Neuronal stem cell (in vitro differentiated cells): Measurements from ENCODE around the gene H2AZ2.
"Not testable (repeated sequence)": the region's sequence is repeated elsewhere in the genome, so short reads cannot be mapped to it uniquely, and the experiment has no call there.

Experiments
- DNase-seq: peaks from one replicate; pipeline ENCODE4 v3.0.0-alpha.2; 2013; ENCODE audit warnings: low spot score
- H2AFZ ChIP-seq: one replicate; pipeline ENCODE4 v1.6.1; 2013; ENCODE audit warnings: mild to moderate bottlenecking, low read length, inconsistent platforms
- H2AK5ac ChIP-seq: 2 replicates; pipeline ENCODE4 v1.6.1; 2013; ENCODE audit warnings: low read depth, mild to moderate bottlenecking, inconsistent platforms, low read length, moderate library complexity, mixed read lengths
- H2BK120ac ChIP-seq: 2 replicates; pipeline ENCODE4 v1.6.1; 2013; ENCODE audit warnings: low read depth, mild to moderate bottlenecking, inconsistent platforms, low read length, moderate library complexity, mixed read lengths
- H2BK12ac ChIP-seq: one replicate; pipeline ENCODE4 v1.6.1; 2013; ENCODE audit warnings: low read length, inconsistent platforms
- H2BK15ac ChIP-seq: 2 replicates; pipeline ENCODE4 v1.6.1; 2013; ENCODE audit warnings: mild to moderate bottlenecking, low read length, inconsistent platforms, mixed read lengths
- H2BK5ac ChIP-seq: one replicate; pipeline ENCODE4 v1.6.1; 2013; ENCODE audit warnings: inconsistent platforms, mild to moderate bottlenecking, low read length, moderate library complexity
- H3K14ac ChIP-seq: one replicate; pipeline ENCODE4 v1.6.1; 2013; ENCODE audit warnings: low read length, inconsistent platforms
- H3K18ac ChIP-seq: 2 replicates; pipeline ENCODE4 v1.6.1; 2013; ENCODE audit warnings: low read length, inconsistent platforms
- H3K23ac ChIP-seq: 2 replicates; pipeline ENCODE4 v1.6.1; 2013; ENCODE audit warnings: low read depth, mild to moderate bottlenecking, mixed read lengths, low read length, inconsistent platforms; ENCODE audit not compliant: poor library complexity
- H3K27ac ChIP-seq: replicated peaks from 3 replicates; pipeline ENCODE4 v1.5.1; 2013; ENCODE audit warnings: low read length, inconsistent platforms
- H3K27me3 ChIP-seq, 3 experiments: 2 replicates each; pipeline ENCODE4 v1.6.1; 2013; ENCODE audit warnings: low read length in 3 of 3, mild to moderate bottlenecking in 2 of 3, inconsistent platforms in 1 of 3, low read depth in 1 of 3, mixed read lengths in 1 of 3, moderate library complexity in 1 of 3; ENCODE audit not compliant: control insufficient read depth in 3 of 3, insufficient read depth in 3 of 3
- H3K36me3 ChIP-seq, 2 donors: replicated peaks in 1 of 2; 2 replicates each; pipeline ENCODE4 v1.6.1; 2013; ENCODE audit warnings: low read length in 2 of 2; ENCODE audit not compliant: control insufficient read depth in 2 of 2, insufficient read depth in 2 of 2
- H3K4ac ChIP-seq: 2 replicates; pipeline ENCODE4 v1.6.1; 2013; ENCODE audit warnings: inconsistent platforms, mild to moderate bottlenecking, low read length, moderate library complexity
- H3K4me1 ChIP-seq, 2 donors: 1 replicate in 1 of 2; 2 replicates in 1 of 2; pipeline ENCODE4 v1.6.1; 2013; ENCODE audit warnings: low read length in 2 of 2, low read depth in 1 of 2; ENCODE audit not compliant: control insufficient read depth in 2 of 2, insufficient read depth in 1 of 2
- H3K4me2 ChIP-seq: one replicate; pipeline ENCODE4 v1.6.1; 2013; ENCODE audit warnings: mild to moderate bottlenecking, low read length, inconsistent platforms; ENCODE audit not compliant: insufficient read depth, poor library complexity, severe bottlenecking
- H3K4me3 ChIP-seq, 2 donors: 2 replicates each; pipeline ENCODE4 v1.5.1; 2013; ENCODE audit warnings: low read length in 2 of 2, mild to moderate bottlenecking in 2 of 2, inconsistent platforms in 1 of 2, moderate library complexity in 1 of 2
- H3K79me1 ChIP-seq: one replicate; pipeline ENCODE4 v1.6.1; 2013; ENCODE audit warnings: low read depth, mild to moderate bottlenecking, inconsistent platforms, low read length, moderate library complexity
- H3K9ac ChIP-seq: one replicate; pipeline ENCODE4 v1.6.1; 2013; ENCODE audit warnings: mild to moderate bottlenecking, low read depth, low read length, inconsistent platforms; ENCODE audit not compliant: poor library complexity
- H3K9me3 ChIP-seq, 2 donors: replicated peaks in 1 of 2; 2 replicates each; pipeline versions ENCODE3 to v1.6.1; 2013; ENCODE audit warnings: low read length in 2 of 2, mild to moderate bottlenecking in 2 of 2, inconsistent platforms in 1 of 2, low read depth in 1 of 2, mixed read lengths in 1 of 2, moderate library complexity in 1 of 2; ENCODE audit not compliant: control insufficient read depth in 2 of 2, insufficient read depth in 1 of 2
- H4K8ac ChIP-seq: one replicate; pipeline ENCODE4 v1.6.1; 2013; ENCODE audit warnings: low read depth, mild to moderate bottlenecking, inconsistent platforms, low read length, moderate library complexity
- H4K91ac ChIP-seq: one replicate; pipeline ENCODE4 v1.6.1; 2013; ENCODE audit warnings: low read length, low read depth, mild to moderate bottlenecking, inconsistent platforms; ENCODE audit not compliant: poor library complexity
- WGBS, 2 donors: extraction: QIAGEN DNeasy Blood & Tissue Kit; methylation state at CpG; one replicate each; pipeline ENCODE4 v1.1.7; 2013; ENCODE audit warnings: missing lambda C conversion rate in 2 of 2, mixed read lengths in 1 of 2; ENCODE audit not compliant: insufficient read length in 2 of 2, insufficient replicate concordance in 1 of 2; ENCODE audit errors: extremely low coverage in 2 of 2; 5-methylcytosine and 5-hydroxymethylcytosine counted together

Gene H2AZ2

DNA sequence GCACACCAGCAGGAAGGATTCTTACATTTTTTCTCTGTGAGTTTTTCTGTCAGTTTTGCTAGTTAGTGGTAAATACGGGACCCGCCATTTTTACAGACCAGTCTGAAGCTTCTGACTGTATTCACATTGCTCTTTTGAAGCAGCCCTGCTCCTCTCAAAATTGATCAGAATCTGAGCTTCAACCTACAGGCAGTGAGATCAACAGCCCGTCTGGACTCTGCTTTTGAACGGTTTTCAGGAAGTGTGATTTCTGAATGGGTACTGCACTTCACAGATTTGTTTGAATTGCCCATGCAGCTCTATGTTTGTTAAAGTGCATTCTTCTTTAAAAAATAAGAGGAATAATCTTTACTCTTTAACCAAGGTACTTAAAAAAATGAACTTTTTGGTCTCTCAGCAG is 28.5 kb upstream of the H2AZ2 start:
- Histone ChIP-seq H3K18ac (no peak overlapping the region), H2BK5ac (no peak overlapping the region), H2BK15ac (no peak overlapping the region), H3K9me3 (no peaks in the 10 kb centered on the region), H3K36me3 (peaks cover 2 to 41% of the 10 kb centered on the region in 2 donors), H3K27me3 (no peaks in the 10 kb centered on the region), H3K14ac (no peak overlapping the region), H3K4me1 (peaks cover 0 to 7% of the 10 kb centered on the region in 2 donors), H3K4ac (no peak overlapping the region), H3K79me1 (no peaks in the 10 kb centered on the region), H2BK120ac (no peak overlapping the region), H3K23ac (no peak overlapping the region), H2AK5ac (no peak overlapping the region), H3K27ac (no peak overlapping the region), H4K91ac (no peak overlapping the region), H4K8ac (no peak overlapping the region), H2AFZ (no peak overlapping the region), H3K4me2 (no peak overlapping the region), H3K9ac (no peak overlapping the region), H3K4me3 (no peak overlapping the region), H2BK12ac (no peak overlapping the region)
- no CpG with 5 or more reads among the region's 4 CpGs for WGBS, 2 donors
- DNase-seq, result no peak

DNA sequence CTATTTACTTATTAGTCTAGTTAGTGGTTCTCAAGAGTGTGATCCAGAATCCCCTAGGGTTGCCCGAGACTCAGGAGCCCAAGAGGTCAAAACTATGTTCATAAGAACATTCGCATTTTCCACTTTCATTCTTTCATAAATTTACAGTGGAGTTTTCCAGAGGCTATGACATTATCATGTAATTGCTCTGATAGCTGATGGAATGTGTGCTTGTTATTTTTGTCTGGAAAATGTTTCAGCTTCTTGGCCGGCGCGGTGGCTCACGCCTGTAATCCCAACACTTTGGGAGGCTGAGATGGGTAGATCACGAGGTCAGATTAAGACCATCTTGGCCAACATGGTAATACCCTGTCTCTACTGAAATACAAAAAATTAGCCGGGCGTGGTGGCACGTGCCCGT is 27.4 kb upstream of the H2AZ2 start:
- Histone ChIP-seq H3K4me1 (no peaks in the 10 kb centered on the region), H3K4ac (no peak overlapping the region), H3K23ac (no peak overlapping the region), H2AK5ac (no peak overlapping the region), H3K27ac (no peak overlapping the region), H2AFZ (no peak overlapping the region), H2BK12ac (no peak overlapping the region), H3K18ac (no peak overlapping the region), H3K79me1 (no peaks in the 10 kb centered on the region), H4K91ac (no peak overlapping the region), H2BK15ac (no peak overlapping the region), H2BK120ac (no peak overlapping the region), H3K36me3 (peaks cover 0 to 30% of the 10 kb centered on the region in 2 donors), H3K27me3 (no peaks in the 10 kb centered on the region), H4K8ac (no peak overlapping the region), H3K9me3 (no peaks in the 10 kb centered on the region), H3K9ac (no peak overlapping the region), H2BK5ac (no peak overlapping the region), H3K4me3 (no peak overlapping the region), H3K4me2 (no peak overlapping the region), H3K14ac (no peak overlapping the region)
- DNase-seq, result no peak
- WGBS, 2 donors, result no CpG with 5 or more reads among the region's 11 CpGs

DNA sequence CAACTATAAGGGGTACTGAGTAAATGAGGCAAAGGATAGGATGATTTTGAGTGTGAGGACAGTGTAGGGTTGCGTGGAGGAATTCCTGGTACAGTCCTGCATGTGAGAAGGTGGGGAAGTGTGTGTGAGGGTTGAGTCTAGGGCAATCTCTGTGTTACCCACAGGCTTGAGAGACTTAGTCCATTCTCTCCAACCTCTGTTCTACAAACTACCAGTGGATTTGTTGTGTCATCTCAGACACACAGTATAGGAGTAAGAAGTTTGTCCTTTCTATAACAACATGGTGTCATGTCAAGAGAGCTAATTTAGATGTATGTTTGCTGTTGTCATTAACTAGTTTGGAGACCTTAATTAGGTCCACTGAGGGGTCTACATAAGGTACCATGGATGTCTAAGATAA is 24.9 kb upstream of the H2AZ2 start:
- no peak overlapping the region for H3K4ac ChIP-seq
- no peak overlapping the region for H3K4me3 ChIP-seq
- H3K36me3 ChIP-seq, result peaks cover 0 to 7% of the 10 kb centered on the region in 2 donors
- no peak overlapping the region for H4K8ac ChIP-seq
- no peak overlapping the region for H3K14ac ChIP-seq
- H3K18ac ChIP-seq, result no peak overlapping the region
- WGBS, 2 donors, result no CpG with 5 or more reads among the region's 1 CpG
- H3K4me1 ChIP-seq, result no peaks in the 10 kb centered on the region
- no peak overlapping the region for H3K27ac ChIP-seq
- DNase-seq, result no peak
- H3K4me2 ChIP-seq, result no peak overlapping the region
- H2AFZ ChIP-seq, result no peak overlapping the region
- no peak overlapping the region for H2BK12ac ChIP-seq
- no peaks in the 10 kb centered on the region for H3K27me3 ChIP-seq
- no peak overlapping the region for H3K9ac ChIP-seq
- no peaks in the 10 kb centered on the region for H3K9me3 ChIP-seq
- H2BK5ac ChIP-seq, result no peak overlapping the region
- H2BK120ac ChIP-seq, result no peak overlapping the region
- no peak overlapping the region for H2BK15ac ChIP-seq
- H2AK5ac ChIP-seq, result no peak overlapping the region
- no peak overlapping the region for H4K91ac ChIP-seq
- H3K23ac ChIP-seq, result no peak overlapping the region
- no peaks in the 10 kb centered on the region for H3K79me1 ChIP-seq

DNA sequence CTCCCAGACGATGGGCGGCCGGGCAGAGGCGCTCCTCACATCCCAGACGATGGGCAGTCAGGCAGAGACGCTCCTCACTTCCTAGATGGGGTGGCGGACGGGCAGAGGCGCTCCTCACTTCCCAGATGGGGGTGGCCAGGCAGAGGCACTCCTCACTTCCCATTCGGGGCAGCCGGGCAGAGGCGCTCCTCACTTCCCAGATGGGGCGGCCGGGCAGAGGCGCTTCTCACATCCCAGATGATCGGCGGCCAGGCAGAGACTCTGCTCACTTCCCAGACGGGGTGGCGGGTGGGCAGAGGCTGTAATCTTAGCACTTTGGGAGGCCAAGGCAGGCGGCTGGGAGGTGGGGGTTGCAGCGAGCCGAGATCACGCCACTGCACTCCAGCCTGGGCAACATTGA is 24.0 kb upstream of the H2AZ2 start:
- not testable (repeated sequence) for H4K8ac ChIP-seq, H3K9me3 ChIP-seq, H4K91ac ChIP-seq, H3K27ac ChIP-seq, H2AFZ ChIP-seq, H2BK15ac ChIP-seq, DNase-seq, H3K4me3 ChIP-seq, H2BK120ac ChIP-seq, H3K18ac ChIP-seq, H3K23ac ChIP-seq, H3K4me2 ChIP-seq, H3K4ac ChIP-seq, H3K14ac ChIP-seq, H2AK5ac ChIP-seq, H3K4me1 ChIP-seq, H3K27me3 ChIP-seq, H3K36me3 ChIP-seq, H3K9ac ChIP-seq, H2BK5ac ChIP-seq, H2BK12ac ChIP-seq, H3K79me1 ChIP-seq
- no CpG with 5 or more reads among the region's 23 CpGs for WGBS, 2 donors
